ENCODE data around the gene PKNOX2.

The PKNOX2 gene

DNA sequence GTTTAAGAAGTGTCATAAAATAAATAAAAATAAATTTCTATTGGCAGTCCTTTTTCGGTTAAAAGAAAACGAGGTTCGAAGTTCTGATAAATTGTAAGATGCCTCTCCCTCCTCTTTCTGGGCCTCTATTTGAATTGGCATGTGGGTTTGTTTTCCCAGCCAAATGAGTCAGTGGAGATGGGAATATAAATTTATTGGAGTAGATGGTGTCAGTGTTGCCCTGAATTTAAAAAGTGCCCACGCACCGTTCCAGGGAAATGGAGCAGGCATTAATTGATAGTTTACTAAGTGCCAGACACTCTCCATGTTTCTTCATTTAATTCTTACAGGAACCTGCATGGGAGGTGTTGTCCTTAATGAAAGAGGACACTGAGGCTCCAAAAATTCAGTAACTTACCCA is 212.3 kb downstream of the PKNOX2 start:
- no peak overlapping the region for H3K4me3 ChIP-seq (replicated peaks; ENCODE audit: low read depth, low read length)
- TF ChIP-seq, protein P1, sequence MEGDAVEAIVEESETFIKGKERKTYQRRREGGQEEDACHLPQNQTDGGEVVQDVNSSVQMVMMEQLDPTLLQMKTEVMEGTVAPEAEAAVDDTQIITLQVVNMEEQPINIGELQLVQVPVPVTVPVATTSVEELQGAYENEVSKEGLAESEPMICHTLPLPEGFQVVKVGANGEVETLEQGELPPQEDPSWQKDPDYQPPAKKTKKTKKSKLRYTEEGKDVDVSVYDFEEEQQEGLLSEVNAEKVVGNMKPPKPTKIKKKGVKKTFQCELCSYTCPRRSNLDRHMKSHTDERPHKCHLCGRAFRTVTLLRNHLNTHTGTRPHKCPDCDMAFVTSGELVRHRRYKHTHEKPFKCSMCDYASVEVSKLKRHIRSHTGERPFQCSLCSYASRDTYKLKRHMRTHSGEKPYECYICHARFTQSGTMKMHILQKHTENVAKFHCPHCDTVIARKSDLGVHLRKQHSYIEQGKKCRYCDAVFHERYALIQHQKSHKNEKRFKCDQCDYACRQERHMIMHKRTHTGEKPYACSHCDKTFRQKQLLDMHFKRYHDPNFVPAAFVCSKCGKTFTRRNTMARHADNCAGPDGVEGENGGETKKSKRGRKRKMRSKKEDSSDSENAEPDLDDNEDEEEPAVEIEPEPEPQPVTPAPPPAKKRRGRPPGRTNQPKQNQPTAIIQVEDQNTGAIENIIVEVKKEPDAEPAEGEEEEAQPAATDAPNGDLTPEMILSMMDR (IDR thresholded peaks at IDR 0.05; ENCODE audit: low read length, missing control alignments): no peak
- DNase-seq (ENCODE audit: low read depth): no peak

DNA sequence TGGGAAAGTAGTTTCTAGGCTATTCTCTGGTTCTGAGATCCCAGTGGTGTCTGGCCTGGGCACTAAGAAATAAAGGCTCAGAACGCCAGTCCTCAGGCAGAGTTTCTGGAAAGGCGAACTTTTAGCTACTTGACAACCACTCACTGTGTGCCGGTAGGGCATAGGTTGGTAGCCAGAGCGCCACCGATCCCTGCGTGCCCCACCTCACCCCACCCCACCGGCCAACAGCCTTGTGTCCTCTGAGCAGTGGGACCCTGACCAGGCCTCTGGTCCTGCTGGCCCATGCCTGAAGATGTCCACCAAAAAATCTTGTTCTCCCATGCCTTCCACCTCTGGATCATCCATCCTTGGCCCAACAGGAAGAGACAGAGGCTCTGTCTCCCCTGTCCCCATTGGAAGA is 213.5 kb downstream of the PKNOX2 start:
- no peak for DNase-seq (ENCODE audit: low read depth)
- TF ChIP-seq, protein P1 (IDR thresholded peaks at IDR 0.05; ENCODE audit: low read length, missing control alignments): no peak
- no peak overlapping the region for H3K4me3 ChIP-seq (replicated peaks; ENCODE audit: low read depth, low read length)

DNA sequence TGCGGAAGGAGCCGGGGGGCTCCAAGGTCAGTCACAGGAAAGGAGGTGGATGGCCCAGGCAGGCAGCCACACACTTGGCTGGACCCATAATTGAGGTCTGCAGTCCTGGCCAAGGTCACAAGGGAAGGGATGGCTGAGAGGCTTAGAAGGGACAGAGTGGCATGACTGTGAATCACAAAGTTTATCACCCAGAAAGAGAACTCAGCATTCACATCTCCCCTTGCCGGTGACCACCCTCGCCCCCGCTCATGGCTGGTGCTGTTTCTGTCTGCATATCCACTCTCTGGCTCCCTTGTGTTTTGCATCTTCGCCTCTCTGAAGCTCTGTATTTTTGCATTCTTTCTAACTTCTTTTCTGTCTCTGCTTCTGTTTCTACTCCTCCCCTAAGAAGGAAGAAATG is 214.0 kb downstream of the PKNOX2 start:
- no peak for DNase-seq (ENCODE audit: low read depth)
- TF ChIP-seq, protein P1 (IDR thresholded peaks at IDR 0.05; ENCODE audit: low read length, missing control alignments): no peak
- no peak overlapping the region for H3K4me3 ChIP-seq (replicated peaks; ENCODE audit: low read depth, low read length)

DNA sequence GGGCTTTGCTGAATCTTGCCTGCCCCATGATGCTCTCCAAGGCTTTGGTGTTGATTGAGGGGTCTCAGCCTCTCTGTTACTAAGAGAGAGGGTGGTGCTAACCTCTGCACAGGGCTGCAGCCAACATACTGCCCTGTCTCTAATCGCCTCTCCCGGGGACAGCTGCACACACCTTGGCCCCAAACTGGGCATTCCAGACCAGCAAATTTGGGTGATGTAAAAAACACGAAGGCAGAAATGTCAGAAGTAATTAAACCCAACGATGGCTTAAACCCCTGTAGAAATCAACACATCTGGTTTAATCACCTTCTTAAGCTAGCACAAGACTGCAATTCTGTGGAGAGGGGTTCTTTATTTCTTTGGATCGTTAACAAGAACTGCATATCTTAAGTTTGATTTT is 215.0 kb downstream of the PKNOX2 start:
- DNase-seq (ENCODE audit: low read depth): no peak
- TF ChIP-seq, protein P1 (IDR thresholded peaks at IDR 0.05; ENCODE audit: low read length, missing control alignments): no peak
- H3K4me3 ChIP-seq (replicated peaks; ENCODE audit: low read depth, low read length): no peak overlapping the region

DNA sequence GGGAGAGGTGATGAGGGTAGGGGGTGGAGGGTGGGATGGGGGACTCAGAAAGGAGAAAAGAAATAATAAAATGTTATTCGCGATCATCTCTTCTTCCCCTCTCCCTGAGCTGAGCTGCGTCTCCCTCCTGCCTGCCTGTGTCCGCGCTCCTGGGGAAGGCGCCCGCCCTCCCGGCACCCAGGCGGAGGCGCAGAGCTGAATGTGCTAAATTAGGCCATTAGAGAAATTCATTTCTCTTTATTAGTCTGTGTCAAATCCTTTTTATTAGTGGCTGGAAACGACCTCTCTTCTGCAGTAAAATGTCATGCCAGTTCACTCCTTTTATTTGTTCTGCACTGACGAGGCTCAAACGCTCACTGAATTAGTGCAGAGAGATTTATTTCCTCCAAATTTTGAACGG is 215.4 kb downstream of the PKNOX2 start:
- H3K4me3 ChIP-seq (replicated peaks; ENCODE audit: low read depth, low read length): no peak overlapping the region
- TF ChIP-seq, protein P1 (IDR thresholded peaks at IDR 0.05; ENCODE audit: low read length, missing control alignments): no peak
- no peak for DNase-seq (ENCODE audit: low read depth)

DNA sequence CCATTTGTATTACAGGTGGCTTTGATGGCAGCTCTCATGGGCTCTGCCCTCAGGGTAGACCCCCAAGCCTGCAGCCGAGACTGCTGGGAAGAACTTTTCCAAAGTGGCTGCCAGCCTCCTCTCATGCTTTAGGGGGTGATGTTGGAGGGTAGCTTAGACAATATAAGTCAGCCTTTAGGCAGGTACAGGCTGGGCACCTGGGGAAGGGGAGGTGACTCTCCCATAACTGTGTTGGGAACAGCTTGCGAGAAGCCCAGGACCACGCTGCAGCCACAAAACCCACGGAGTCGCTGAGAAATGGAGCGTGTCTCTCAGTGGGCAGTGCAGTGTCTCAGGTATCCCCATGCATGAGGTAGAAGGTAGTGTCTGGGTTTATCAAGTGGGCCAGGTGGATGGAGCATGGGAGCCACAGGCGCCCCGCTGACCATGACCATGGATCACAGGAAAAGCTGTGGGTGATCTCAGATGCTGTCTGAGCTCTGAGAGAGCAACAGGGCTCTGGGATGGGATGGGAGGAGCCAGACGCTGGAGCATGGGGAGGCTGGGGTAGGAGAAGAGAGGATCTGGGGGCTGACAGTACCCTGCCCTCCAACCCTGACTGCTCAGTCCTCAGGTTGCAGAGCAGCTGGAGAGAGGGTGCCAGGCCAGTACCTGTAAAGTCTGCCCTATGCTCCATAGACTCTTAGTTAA is 216.3 kb downstream of the PKNOX2 start:
- TF ChIP-seq, protein P1 (IDR thresholded peaks at IDR 0.05; ENCODE audit: low read length, missing control alignments): no peak
- DNase-seq (ENCODE audit: low read depth): no peak
- H3K4me3 ChIP-seq (replicated peaks; ENCODE audit: low read depth, low read length): no peak overlapping the region

DNA sequence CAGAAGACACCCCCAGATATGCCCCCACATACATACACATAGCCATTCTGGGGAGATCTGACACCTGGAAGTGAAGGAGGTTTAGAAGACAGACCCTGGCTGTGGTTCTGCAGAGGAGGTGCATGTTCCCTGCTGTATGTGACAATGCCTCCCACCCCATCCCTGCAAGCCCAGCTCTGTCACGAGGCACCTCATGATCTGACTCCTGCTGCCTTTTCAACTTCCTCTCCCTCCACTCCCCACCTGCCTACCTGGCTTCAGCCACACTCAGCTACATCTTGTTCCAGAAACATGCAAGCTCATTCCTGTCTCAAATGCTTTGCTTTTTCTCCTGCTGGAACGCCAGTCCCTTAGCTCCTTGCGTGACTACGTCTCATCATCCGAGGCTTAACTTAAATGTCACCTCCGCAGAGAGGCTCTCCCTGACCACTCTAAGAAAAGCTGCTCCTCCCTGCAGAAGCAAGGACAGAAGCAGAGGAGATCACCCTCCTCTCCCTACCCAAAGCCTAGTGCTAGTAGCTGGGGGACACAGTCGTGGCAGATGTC is 217.0 kb downstream of the PKNOX2 start:
- no peak for DNase-seq (ENCODE audit: low read depth)
- TF ChIP-seq, protein P1 (IDR thresholded peaks at IDR 0.05; ENCODE audit: low read length, missing control alignments): no peak
- H3K4me3 ChIP-seq (replicated peaks; ENCODE audit: low read depth, low read length): no peak overlapping the region

Data from fibroblast of pulmonary artery (primary cell).